ENCODE measurements around the gene GAL3ST2. TPM values are rescaled to one million over a fixed set of nuclear protein-coding genes. Genes with fewer than 3 reads are reported as not detected.

GAL3ST2 gene
- total RNA-seq, 2 experiments from 2014 or later: 1.1 TPM; not detected in 1

DNA sequence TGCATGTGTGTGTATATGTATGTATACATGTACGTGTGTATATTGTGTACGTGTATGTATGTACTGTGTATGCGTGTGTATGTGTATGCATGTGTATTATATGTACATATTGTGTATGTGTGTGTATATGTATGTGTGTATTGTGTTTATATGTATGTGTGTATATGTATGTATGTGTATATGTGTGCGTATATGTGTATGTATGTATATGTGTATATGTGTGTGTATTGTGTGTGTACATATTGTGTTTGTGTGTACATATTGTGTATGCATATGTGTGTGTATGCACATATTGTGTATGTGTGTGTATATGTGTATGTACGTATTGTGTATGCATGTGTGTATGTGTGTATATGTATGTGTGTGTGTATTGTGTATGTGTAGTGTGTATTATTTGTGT, 16.8 kb downstream of the GAL3ST2 start:
- no peaks in the 10 kb centered on the region; the same call in 1 of the 2 replicates for H3K36me3 ChIP-seq (ENCODE audit: insufficient read depth, low read length)
- no peak for DNase-seq (ENCODE audit: low spot score)
- no peak overlapping the region for H2AFZ ChIP-seq (ENCODE audit: low read length)
- CTCF ChIA-PET (ENCODE audit: unreplicated experiment): no interaction called here
- H3K4me3 ChIP-seq (ENCODE audit: low read depth, low read length, poor library complexity, severe bottlenecking): no peak overlapping the region
- peaks cover 4% of the 10 kb centered on the region for H3K4me1 ChIP-seq (ENCODE audit: insufficient read depth, low read length, poor library complexity, severe bottlenecking)
- peaks cover 27% of the 10 kb centered on the region for H3K9me3 ChIP-seq (ENCODE audit: low read length)
- intact Hi-C loops (cut with micrococcal nuclease; ENCODE audit: unreplicated experiment): no loop called here
- POLR2A ChIA-PET: no interaction called here
- H4K20me1 ChIP-seq (ENCODE audit: insufficient read depth, low read length): no peaks in the 10 kb centered on the region
- no peaks in the 10 kb centered on the region for H3K9me2 ChIP-seq (ENCODE audit: insufficient read depth, low read length)
- H3K4me2 ChIP-seq (ENCODE audit: low read length): no peak overlapping the region
- no peak overlapping the region for H3K27ac ChIP-seq (ENCODE audit: low read depth, low read length, poor library complexity, severe bottlenecking)
- H3K79me2 ChIP-seq (ENCODE audit: insufficient read depth, low read depth, low read length): no peaks in the 10 kb centered on the region
- no TSS peak for BruUV-seq (replicated peaks)
- TF ChIP-seq, protein P1, sequence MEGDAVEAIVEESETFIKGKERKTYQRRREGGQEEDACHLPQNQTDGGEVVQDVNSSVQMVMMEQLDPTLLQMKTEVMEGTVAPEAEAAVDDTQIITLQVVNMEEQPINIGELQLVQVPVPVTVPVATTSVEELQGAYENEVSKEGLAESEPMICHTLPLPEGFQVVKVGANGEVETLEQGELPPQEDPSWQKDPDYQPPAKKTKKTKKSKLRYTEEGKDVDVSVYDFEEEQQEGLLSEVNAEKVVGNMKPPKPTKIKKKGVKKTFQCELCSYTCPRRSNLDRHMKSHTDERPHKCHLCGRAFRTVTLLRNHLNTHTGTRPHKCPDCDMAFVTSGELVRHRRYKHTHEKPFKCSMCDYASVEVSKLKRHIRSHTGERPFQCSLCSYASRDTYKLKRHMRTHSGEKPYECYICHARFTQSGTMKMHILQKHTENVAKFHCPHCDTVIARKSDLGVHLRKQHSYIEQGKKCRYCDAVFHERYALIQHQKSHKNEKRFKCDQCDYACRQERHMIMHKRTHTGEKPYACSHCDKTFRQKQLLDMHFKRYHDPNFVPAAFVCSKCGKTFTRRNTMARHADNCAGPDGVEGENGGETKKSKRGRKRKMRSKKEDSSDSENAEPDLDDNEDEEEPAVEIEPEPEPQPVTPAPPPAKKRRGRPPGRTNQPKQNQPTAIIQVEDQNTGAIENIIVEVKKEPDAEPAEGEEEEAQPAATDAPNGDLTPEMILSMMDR (conservative IDR thresholded peaks at IDR 0.05; ENCODE audit: low read length): no peak

DNA sequence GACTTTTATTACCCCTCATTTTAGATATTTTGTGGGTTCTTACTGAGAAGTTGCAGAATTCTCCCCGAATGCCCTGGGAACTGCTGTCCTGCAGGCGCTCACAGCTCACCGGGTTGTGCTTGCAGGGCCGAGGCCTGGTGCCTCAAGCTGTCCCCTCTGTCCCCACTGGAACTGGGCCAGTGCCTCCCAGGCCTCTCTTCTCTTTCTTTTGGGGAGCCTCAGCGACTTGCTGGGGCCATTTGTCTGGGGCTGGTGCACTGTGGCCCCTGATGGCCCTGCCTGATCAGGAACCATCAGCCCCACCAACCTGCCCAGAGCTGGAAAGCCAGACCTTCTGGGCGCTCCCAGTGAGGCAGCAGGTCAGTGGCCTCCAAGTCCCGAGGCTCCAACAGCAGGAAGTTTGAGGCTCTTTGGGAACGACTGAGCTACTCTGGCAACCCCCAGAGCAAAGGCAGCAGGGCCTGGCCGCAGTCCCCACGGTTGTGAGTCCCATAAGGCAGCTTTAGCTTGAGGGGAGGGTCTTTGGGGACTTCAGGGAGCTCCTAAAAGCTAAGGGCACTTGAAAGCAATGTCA, 17.7 kb downstream of the GAL3ST2 start:
- Histone ChIP-seq H3K9me2 (ENCODE audit: insufficient read depth, low read length) (no peaks in the 10 kb centered on the region), H3K36me3 (ENCODE audit: insufficient read depth, low read length) (no peaks in the 10 kb centered on the region; the same call in 1 of the 2 replicates), H3K9me3 (ENCODE audit: low read length) (peaks cover 18% of the 10 kb centered on the region), H3K4me3 (ENCODE audit: low read depth, low read length, poor library complexity, severe bottlenecking) (no peak overlapping the region), H3K27ac (ENCODE audit: low read depth, low read length, poor library complexity, severe bottlenecking) (no peak overlapping the region), H4K20me1 (ENCODE audit: insufficient read depth, low read length) (no peaks in the 10 kb centered on the region), H3K79me2 (ENCODE audit: insufficient read depth, low read depth, low read length) (no peaks in the 10 kb centered on the region), H3K4me2 (ENCODE audit: low read length) (no peak overlapping the region), H2AFZ (ENCODE audit: low read length) (no peak overlapping the region), H3K4me1 (ENCODE audit: insufficient read depth, low read length, poor library complexity, severe bottlenecking) (no peaks in the 10 kb centered on the region)
- BruUV-seq (replicated peaks): no TSS peak
- TF ChIP-seq, protein P1 (conservative IDR thresholded peaks at IDR 0.05; ENCODE audit: low read length): no peak
- no peak for TF ChIP-seq EZH2phosphoT487 (IDR thresholded peaks at IDR 0.05; ENCODE audit: borderline replicate concordance, low read depth, low read length)
- ChIA-PET CTCF (ENCODE audit: unreplicated experiment) (no interaction called here), POLR2A (no interaction called here)
- intact Hi-C loops (cut with micrococcal nuclease; ENCODE audit: unreplicated experiment): no loop called here
- no peak for DNase-seq (ENCODE audit: low spot score)

DNA sequence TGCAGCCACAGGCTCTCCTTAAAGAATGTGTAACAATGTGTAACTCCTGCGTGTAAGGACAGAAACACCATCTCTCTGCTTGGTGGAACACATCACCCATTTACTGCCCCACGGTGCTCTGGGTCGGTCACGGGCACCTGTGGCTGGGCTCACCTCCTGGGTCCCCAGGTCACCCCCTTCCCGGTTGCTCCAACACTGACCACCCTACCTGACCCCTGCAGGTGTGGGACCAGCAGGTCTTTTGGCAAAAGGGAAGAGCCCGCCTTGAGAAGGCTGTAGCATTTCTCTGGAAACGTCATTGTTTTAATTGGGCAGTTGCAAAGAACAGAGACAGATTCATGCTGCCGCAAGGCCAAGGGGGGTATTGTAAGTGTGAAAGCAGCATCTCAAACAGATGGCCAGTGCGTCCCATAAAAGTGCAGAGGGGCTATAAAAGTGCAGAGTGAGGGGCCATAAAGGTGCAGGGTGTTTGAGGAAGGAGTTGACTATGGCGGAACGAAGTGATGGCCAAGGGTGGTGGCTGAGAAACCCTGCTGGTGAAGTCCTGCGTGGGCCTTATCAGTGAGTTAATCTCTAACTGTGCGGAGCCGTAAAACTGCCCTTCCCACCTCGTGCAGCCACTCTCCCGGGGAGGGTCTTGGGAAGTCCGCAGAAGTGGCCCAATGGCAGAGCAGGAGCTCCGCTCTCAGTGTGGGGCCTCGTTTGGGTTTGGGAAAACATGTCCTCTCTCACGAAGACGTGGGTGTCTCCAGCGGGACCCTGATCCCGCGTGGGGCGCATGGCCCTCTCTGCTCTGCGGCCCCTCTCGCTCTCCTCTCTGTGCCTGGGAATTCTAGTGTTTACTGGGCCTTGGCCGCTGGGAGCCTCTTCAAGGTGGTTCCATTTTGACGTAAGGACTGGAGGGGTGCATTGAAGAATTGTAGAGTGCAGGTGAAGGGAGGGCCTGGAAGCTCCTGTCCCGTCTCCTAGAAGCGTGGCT, 18.7 kb downstream of the GAL3ST2 start:
- POLR2A ChIA-PET: interaction anchor here (0.6 kb wide), 1 partner anchor 41 kb away, joined by 3 read pairs; no protein-coding TSS in a partner anchor
- H3K79me2 ChIP-seq (ENCODE audit: insufficient read depth, low read depth, low read length): no peaks in the 10 kb centered on the region
- H2AFZ ChIP-seq (ENCODE audit: low read length): no peak overlapping the region
- TF ChIP-seq EZH2phosphoT487 (IDR thresholded peaks at IDR 0.05; ENCODE audit: borderline replicate concordance, low read depth, low read length): no peak
- TF ChIP-seq, protein P1 (conservative IDR thresholded peaks at IDR 0.05; ENCODE audit: low read length): no peak
- H3K4me1 ChIP-seq (ENCODE audit: insufficient read depth, low read length, poor library complexity, severe bottlenecking): no peaks in the 10 kb centered on the region
- H3K9me2 ChIP-seq (ENCODE audit: insufficient read depth, low read length): no peaks in the 10 kb centered on the region
- BruUV-seq (replicated peaks): no TSS peak
- no peak for DNase-seq (ENCODE audit: low spot score)
- peaks cover 9% of the 10 kb centered on the region; the same call in 1 of the 2 replicates for H3K9me3 ChIP-seq (ENCODE audit: low read length)
- intact Hi-C loops (cut with micrococcal nuclease; ENCODE audit: unreplicated experiment): no loop called here
- H3K4me3 ChIP-seq (ENCODE audit: low read depth, low read length, poor library complexity, severe bottlenecking): no peak overlapping the region
- no peak overlapping the region for H3K27ac ChIP-seq (ENCODE audit: low read depth, low read length, poor library complexity, severe bottlenecking)
- H3K4me2 ChIP-seq (ENCODE audit: low read length): no peak overlapping the region
- H3K36me3 ChIP-seq (ENCODE audit: insufficient read depth, low read length): no peaks in the 10 kb centered on the region
- no peaks in the 10 kb centered on the region for H4K20me1 ChIP-seq (ENCODE audit: insufficient read depth, low read length)
- CTCF ChIA-PET (ENCODE audit: unreplicated experiment): no interaction called here
